ENCODE measurements around the gene RNU5D-1.
A peak's percentile ranks its signal among the peaks of the same experiment; 100 is the strongest.
"Not testable (repeated sequence)": the region's sequence is repeated elsewhere in the genome, so short reads cannot be mapped to it uniquely, and the experiment has no call there.

The RNU5D-1 gene

GRCh38 chr1:44730741-44731512, at the start of gene RNU5D-1:
RNU5D-1 (minus strand) TSS chr1:44731170.
- H3K4me1 ChIP-seq (ENCODE audit: insufficient read depth, low read length), result peaks cover 5% of the 10 kb centered on the region
- peak within 1 kb of the TSS; percentile 21 for H3K4me3 ChIP-seq (ENCODE audit: low read length)
- H3K36me3 ChIP-seq (ENCODE audit: insufficient read depth, low read length), result no peaks in the 10 kb centered on the region
- H2AFZ ChIP-seq (ENCODE audit: low read depth, low read length), result peak within 1 kb of the TSS; percentile 39
- H3K27me3 ChIP-seq (ENCODE audit: insufficient read depth, low read length), result no peaks in the 10 kb centered on the region
- H3K9me3 ChIP-seq (ENCODE audit: low read length), result no peaks in the 10 kb centered on the region

- Histone ChIP-seq H3K27me3 (ENCODE audit: insufficient read depth, low read length) (peaks cover 4% of the 10 kb centered on the region), H3K4me1 (ENCODE audit: insufficient read depth, low read length) (peaks cover 18% of the 10 kb centered on the region), H3K4me3 (ENCODE audit: low read length) (no peak overlapping the region), H3K9me3 (ENCODE audit: low read length) (no peaks in the 10 kb centered on the region), H3K36me3 (ENCODE audit: insufficient read depth, low read length) (peaks cover 46% of the 10 kb centered on the region), H2AFZ (ENCODE audit: low read depth, low read length) (no peak overlapping the region)
These were observed 49.7 kb upstream of the RNU5D-1 start for GRCh38 chr1:44780583-44781121.

- peaks cover 18% of the 10 kb centered on the region for H3K4me1 ChIP-seq (ENCODE audit: insufficient read depth, low read length)
- H2AFZ ChIP-seq (ENCODE audit: low read depth, low read length), result no peak overlapping the region
- H3K36me3 ChIP-seq (ENCODE audit: insufficient read depth, low read length), result peaks cover 46% of the 10 kb centered on the region
- no peaks in the 10 kb centered on the region for H3K27me3 ChIP-seq (ENCODE audit: insufficient read depth, low read length)
- H3K9me3 ChIP-seq (ENCODE audit: low read length), result no peaks in the 10 kb centered on the region
- no peak overlapping the region for H3K4me3 ChIP-seq (ENCODE audit: low read length)
These were observed 48.0 kb upstream of the RNU5D-1 start for GRCh38 chr1:44778705-44779576.

- Histone ChIP-seq H3K36me3 (ENCODE audit: insufficient read depth, low read length) (peaks cover 46% of the 10 kb centered on the region), H3K4me1 (ENCODE audit: insufficient read depth, low read length) (peaks cover 18% of the 10 kb centered on the region), H3K4me3 (ENCODE audit: low read length) (no peak overlapping the region), H3K9me3 (ENCODE audit: low read length) (no peaks in the 10 kb centered on the region), H2AFZ (ENCODE audit: low read depth, low read length) (no peak overlapping the region), H3K27me3 (ENCODE audit: insufficient read depth, low read length) (no peaks in the 10 kb centered on the region)
These were observed 47.1 kb upstream of the RNU5D-1 start for GRCh38 chr1:44777969-44778635.

- no peaks in the 10 kb centered on the region for H3K27me3 ChIP-seq (ENCODE audit: insufficient read depth, low read length)
- H3K9me3 ChIP-seq (ENCODE audit: low read length), result no peaks in the 10 kb centered on the region
- peaks cover 18% of the 10 kb centered on the region for H3K4me1 ChIP-seq (ENCODE audit: insufficient read depth, low read length)
- no peak overlapping the region for H3K4me3 ChIP-seq (ENCODE audit: low read length)
- H3K36me3 ChIP-seq (ENCODE audit: insufficient read depth, low read length), result peaks cover 46% of the 10 kb centered on the region
- no peak overlapping the region for H2AFZ ChIP-seq (ENCODE audit: low read depth, low read length)
These were observed 46.6 kb upstream of the RNU5D-1 start for GRCh38 chr1:44777547-44777946.

GRCh38 chr1:44776730-44777068, 45.7 kb upstream of the RNU5D-1 start:
- H3K36me3 ChIP-seq (ENCODE audit: insufficient read depth, low read length), result peaks cover 46% of the 10 kb centered on the region
- peaks cover 18% of the 10 kb centered on the region for H3K4me1 ChIP-seq (ENCODE audit: insufficient read depth, low read length)
- H3K9me3 ChIP-seq (ENCODE audit: low read length), result no peaks in the 10 kb centered on the region
- H3K27me3 ChIP-seq (ENCODE audit: insufficient read depth, low read length), result no peaks in the 10 kb centered on the region
- no peak overlapping the region for H2AFZ ChIP-seq (ENCODE audit: low read depth, low read length)
- H3K4me3 ChIP-seq (ENCODE audit: low read length), result peak overlapping the region; percentile 93

- Histone ChIP-seq H3K4me3 (ENCODE audit: low read length) (peak overlapping the region; percentile 93), H3K4me1 (ENCODE audit: insufficient read depth, low read length) (peaks cover 18% of the 10 kb centered on the region), H3K36me3 (ENCODE audit: insufficient read depth, low read length) (peaks cover 44% of the 10 kb centered on the region), H3K9me3 (ENCODE audit: low read length) (no peaks in the 10 kb centered on the region), H3K27me3 (ENCODE audit: insufficient read depth, low read length) (no peaks in the 10 kb centered on the region), H2AFZ (ENCODE audit: low read depth, low read length) (no peak overlapping the region)
These were observed 45.2 kb upstream of the RNU5D-1 start for GRCh38 chr1:44775930-44776729.

- H3K9me3 ChIP-seq (ENCODE audit: low read length), result no peaks in the 10 kb centered on the region
- H3K36me3 ChIP-seq (ENCODE audit: insufficient read depth, low read length), result peaks cover 41% of the 10 kb centered on the region
- no peaks in the 10 kb centered on the region for H3K27me3 ChIP-seq (ENCODE audit: insufficient read depth, low read length)
- peaks cover 18% of the 10 kb centered on the region for H3K4me1 ChIP-seq (ENCODE audit: insufficient read depth, low read length)
- peak within 1 kb of the TSS; percentile 93 for H3K4me3 ChIP-seq (ENCODE audit: low read length)
- H2AFZ ChIP-seq (ENCODE audit: low read depth, low read length), result peak within 1 kb of the TSS; percentile 68
These were observed 44.3 kb upstream of the RNU5D-1 start, which contains the start of gene RPS8 for GRCh38 chr1:44775078-44775929. RPS8 (plus strand) TSS chr1:44775540; CDS start chr1:44775597, 57 bp downstream.

- not testable (repeated sequence) for H2AFZ ChIP-seq (ENCODE audit: low read depth, low read length); H3K9me3 ChIP-seq (ENCODE audit: low read length); H3K27me3 ChIP-seq (ENCODE audit: insufficient read depth, low read length); H3K4me1 ChIP-seq (ENCODE audit: insufficient read depth, low read length); H3K4me3 ChIP-seq (ENCODE audit: low read length)
- peaks cover 49% of the 10 kb centered on the region for H3K36me3 ChIP-seq (ENCODE audit: insufficient read depth, low read length)
These were observed 35.5 kb upstream of the RNU5D-1 start for GRCh38 chr1:44766421-44766820.

GRCh38 chr1:44760876-44761275, 29.9 kb upstream of the RNU5D-1 start:
- peaks cover 71% of the 10 kb centered on the region for H3K36me3 ChIP-seq (ENCODE audit: insufficient read depth, low read length)

GRCh38 chr1:44759077-44759476, 28.1 kb upstream of the RNU5D-1 start:
- no peak overlapping the region for H3K4me3 ChIP-seq (ENCODE audit: low read length)
- no peaks in the 10 kb centered on the region for H3K27me3 ChIP-seq (ENCODE audit: insufficient read depth, low read length)
- no peaks in the 10 kb centered on the region for H3K4me1 ChIP-seq (ENCODE audit: insufficient read depth, low read length)
- no peaks in the 10 kb centered on the region for H3K9me3 ChIP-seq (ENCODE audit: low read length)
- no peak overlapping the region for H2AFZ ChIP-seq (ENCODE audit: low read depth, low read length)
- H3K36me3 ChIP-seq (ENCODE audit: insufficient read depth, low read length), result peaks cover 81% of the 10 kb centered on the region

More at GRCh38 chr1:44760876-44761275, 29.9 kb upstream of the RNU5D-1 start:
- no peaks in the 10 kb centered on the region for H3K9me3 ChIP-seq (ENCODE audit: low read length)
- no peak overlapping the region for H3K4me3 ChIP-seq (ENCODE audit: low read length)
- no peaks in the 10 kb centered on the region for H3K27me3 ChIP-seq (ENCODE audit: insufficient read depth, low read length)
- H2AFZ ChIP-seq (ENCODE audit: low read depth, low read length), result no peak overlapping the region
- H3K4me1 ChIP-seq (ENCODE audit: insufficient read depth, low read length), result no peaks in the 10 kb centered on the region
